HG03521 (cell line): Measurements from ENCODE around the gene DYNC1LI2.
A peak's percentile ranks its signal among the peaks of the same experiment; 100 is the strongest.
"Not testable (repeated sequence)": the region's sequence is repeated elsewhere in the genome, so short reads cannot be mapped to it uniquely, and the experiment has no call there.

ENCODE experiments used
- ATAC-seq: cut with Tn5 transposase; IDR thresholded peaks from one replicate; pipeline ENCODE4 v1.9.1; 2021; ENCODE audit warnings: mild to moderate bottlenecking, moderate library complexity; ENCODE audit not compliant: unreplicated experiment

The DYNC1LI2 gene

GRCh38 chr16:66751303-66751991 is at the start of gene DYNC1LI2:
TSS of gene DYNC1LI2 (minus strand) at chr16:66751609. CDS start at chr16:66751591, 18 bp downstream.
- ATAC-seq: peak; percentile 85

GRCh38 chr16:66800856-66801255 is 49.4 kb upstream of the DYNC1LI2 start:
- no peak for ATAC-seq

- ATAC-seq: no peak
Measured at GRCh38 chr16:66798161-66798560, 46.8 kb upstream of the DYNC1LI2 start.

GRCh38 chr16:66793984-66794383 is 42.6 kb upstream of the DYNC1LI2 start:
- not testable (repeated sequence) for ATAC-seq

GRCh38 chr16:66790130-66790733 is 38.8 kb upstream of the DYNC1LI2 start:
- no peak for ATAC-seq

- ATAC-seq: no peak
Measured at GRCh38 chr16:66787427-66787826, 36.0 kb upstream of the DYNC1LI2 start.

GRCh38 chr16:66786551-66786950 is 35.1 kb upstream of the DYNC1LI2 start:
- no peak for ATAC-seq

- no peak for ATAC-seq
Measured at GRCh38 chr16:66776457-66776856, 25.0 kb upstream of the DYNC1LI2 start.

GRCh38 chr16:66774981-66775380 is 23.6 kb upstream of the DYNC1LI2 start:
- ATAC-seq: no peak

- ATAC-seq: no peak
Measured at GRCh38 chr16:66758086-66758485, 6.7 kb upstream of the DYNC1LI2 start.

GRCh38 chr16:66754819-66755218 is 3.4 kb upstream of the DYNC1LI2 start:
- ATAC-seq: no peak

- no peak for ATAC-seq
Measured at GRCh38 chr16:66754211-66754610, 2.8 kb upstream of the DYNC1LI2 start.

GRCh38 chr16:66752958-66753357 is 1.5 kb upstream of the DYNC1LI2 start:
- ATAC-seq: no peak

GRCh38 chr16:66752379-66752778 is 970 bp upstream of the DYNC1LI2 start:
- ATAC-seq: no peak

GRCh38 chr16:66751992-66752322 is 548 bp upstream of the DYNC1LI2 start:
- no peak for ATAC-seq

GRCh38 chr16:66751053-66751302 is 431 bp downstream of the DYNC1LI2 start:
- peak; percentile 13 for ATAC-seq

- ATAC-seq: no peak
Measured at GRCh38 chr16:66750279-66751052, 943 bp downstream of the DYNC1LI2 start.

GRCh38 chr16:66746682-66747081 is 4.7 kb downstream of the DYNC1LI2 start:
- ATAC-seq: no peak

- no peak for ATAC-seq
Measured at GRCh38 chr16:66746048-66746447, 5.4 kb downstream of the DYNC1LI2 start.

GRCh38 chr16:66741950-66742808 is 9.2 kb downstream of the DYNC1LI2 start:
- no peak for ATAC-seq

- ATAC-seq: no peak
Measured at GRCh38 chr16:66741169-66741900, 10.1 kb downstream of the DYNC1LI2 start.
